NCI-H2196 (cell line): Measurements from ENCODE around the gene ESRRB.

Source experiments
- DNase-seq: peaks from one replicate; lab custom pipeline; 2025; ENCODE audit not compliant: unreplicated experiment; lab: John Stamatoyannopoulos, UW

ESRRB gene

GRCh38 chr14:76491172-76491930 is 115.4 kb downstream of the ESRRB start:
- DNase-seq: no peak

GRCh38 chr14:76495983-76496382 is 120.0 kb downstream of the ESRRB start:
- DNase-seq: no peak

GRCh38 chr14:76496595-76496994 is 120.7 kb downstream of the ESRRB start:
- no peak for DNase-seq

GRCh38 chr14:76497550-76498462 is 121.9 kb downstream of the ESRRB start:
- no peak for DNase-seq

- DNase-seq: no peak
These were observed 122.6 kb downstream of the ESRRB start for GRCh38 chr14:76498463-76498935.

GRCh38 chr14:76498976-76499375 is 123.0 kb downstream of the ESRRB start:
- DNase-seq: no peak

- no peak for DNase-seq
These were observed 123.5 kb downstream of the ESRRB start for GRCh38 chr14:76499399-76499798.

GRCh38 chr14:76500011-76500410 is 124.1 kb downstream of the ESRRB start:
- no peak for DNase-seq

- DNase-seq: no peak
These were observed 124.5 kb downstream of the ESRRB start for GRCh38 chr14:76500480-76500879.

- DNase-seq: no peak
These were observed 125.3 kb downstream of the ESRRB start for GRCh38 chr14:76501156-76501720.

GRCh38 chr14:76502219-76502618 is 126.3 kb downstream of the ESRRB start:
- DNase-seq: no peak

GRCh38 chr14:76502638-76503037 is 126.7 kb downstream of the ESRRB start:
- no peak for DNase-seq

- DNase-seq: no peak
These were observed 133.4 kb downstream of the ESRRB start for GRCh38 chr14:76509311-76509710.

GRCh38 chr14:76510181-76510580 is 134.2 kb downstream of the ESRRB start:
- no peak for DNase-seq

GRCh38 chr14:76514213-76514998 is 138.5 kb downstream of the ESRRB start:
- no peak for DNase-seq

- DNase-seq: no peak
These were observed 140.9 kb downstream of the ESRRB start for GRCh38 chr14:76516884-76517283.

GRCh38 chr14:76518366-76518765 is 142.4 kb downstream of the ESRRB start:
- DNase-seq: no peak

- DNase-seq: no peak
These were observed 149.3 kb downstream of the ESRRB start for GRCh38 chr14:76525106-76525821.

- no peak for DNase-seq
These were observed 155.1 kb downstream of the ESRRB start for GRCh38 chr14:76531085-76531484.

- DNase-seq: no peak
These were observed 155.9 kb downstream of the ESRRB start for GRCh38 chr14:76531821-76532318.
